Measurements from ENCODE around the gene FGD5. TPM values are rescaled to one million over a fixed set of nuclear protein-coding genes. Genes with fewer than 3 reads are reported as not detected.
A peak's percentile ranks its signal among the peaks of the same experiment; 100 is the strongest.

Gene FGD5
- total and polyA plus RNA-seq, 8 donors: 25.4 to 49.4 (median 41.7) TPM

DNA sequence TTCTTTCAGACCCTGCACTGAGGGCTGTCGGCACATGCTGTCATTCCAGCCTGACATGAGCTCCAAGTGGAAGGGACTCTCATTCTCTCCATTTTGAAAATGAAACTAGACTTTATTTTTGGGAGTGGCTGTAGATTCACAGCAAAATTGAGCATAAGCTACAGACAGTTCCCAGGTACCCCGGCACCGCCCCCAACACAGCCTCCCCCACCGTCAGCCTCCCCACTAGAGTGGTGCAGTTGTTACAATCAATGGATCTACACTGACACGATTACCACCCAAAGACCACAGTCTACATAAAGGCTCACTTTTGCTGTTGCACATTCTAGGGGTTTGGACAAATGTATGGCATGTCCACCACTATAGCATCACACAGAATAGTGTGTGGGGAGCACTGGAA is 29.5 kb upstream of the FGD5 start:
- Histone ChIP-seq H3K4me3 (no peak overlapping the region), H3K9me3 (no peaks in the 10 kb centered on the region), H3K36me3 (no peaks in the 10 kb centered on the region), H3K4me1 (peaks cover 0 to 4% of the 10 kb centered on the region in 2 donors), H3K27me3 (no peaks in the 10 kb centered on the region), H3K27ac (no peak overlapping the region)
- TF ChIP-seq, protein P1, sequence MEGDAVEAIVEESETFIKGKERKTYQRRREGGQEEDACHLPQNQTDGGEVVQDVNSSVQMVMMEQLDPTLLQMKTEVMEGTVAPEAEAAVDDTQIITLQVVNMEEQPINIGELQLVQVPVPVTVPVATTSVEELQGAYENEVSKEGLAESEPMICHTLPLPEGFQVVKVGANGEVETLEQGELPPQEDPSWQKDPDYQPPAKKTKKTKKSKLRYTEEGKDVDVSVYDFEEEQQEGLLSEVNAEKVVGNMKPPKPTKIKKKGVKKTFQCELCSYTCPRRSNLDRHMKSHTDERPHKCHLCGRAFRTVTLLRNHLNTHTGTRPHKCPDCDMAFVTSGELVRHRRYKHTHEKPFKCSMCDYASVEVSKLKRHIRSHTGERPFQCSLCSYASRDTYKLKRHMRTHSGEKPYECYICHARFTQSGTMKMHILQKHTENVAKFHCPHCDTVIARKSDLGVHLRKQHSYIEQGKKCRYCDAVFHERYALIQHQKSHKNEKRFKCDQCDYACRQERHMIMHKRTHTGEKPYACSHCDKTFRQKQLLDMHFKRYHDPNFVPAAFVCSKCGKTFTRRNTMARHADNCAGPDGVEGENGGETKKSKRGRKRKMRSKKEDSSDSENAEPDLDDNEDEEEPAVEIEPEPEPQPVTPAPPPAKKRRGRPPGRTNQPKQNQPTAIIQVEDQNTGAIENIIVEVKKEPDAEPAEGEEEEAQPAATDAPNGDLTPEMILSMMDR (IDR thresholded peaks at IDR 0.05): no peak
- intact Hi-C loops (cut with DNase I): no loop called here
- DNase-seq (no peak), ATAC-seq (no peak)

DNA sequence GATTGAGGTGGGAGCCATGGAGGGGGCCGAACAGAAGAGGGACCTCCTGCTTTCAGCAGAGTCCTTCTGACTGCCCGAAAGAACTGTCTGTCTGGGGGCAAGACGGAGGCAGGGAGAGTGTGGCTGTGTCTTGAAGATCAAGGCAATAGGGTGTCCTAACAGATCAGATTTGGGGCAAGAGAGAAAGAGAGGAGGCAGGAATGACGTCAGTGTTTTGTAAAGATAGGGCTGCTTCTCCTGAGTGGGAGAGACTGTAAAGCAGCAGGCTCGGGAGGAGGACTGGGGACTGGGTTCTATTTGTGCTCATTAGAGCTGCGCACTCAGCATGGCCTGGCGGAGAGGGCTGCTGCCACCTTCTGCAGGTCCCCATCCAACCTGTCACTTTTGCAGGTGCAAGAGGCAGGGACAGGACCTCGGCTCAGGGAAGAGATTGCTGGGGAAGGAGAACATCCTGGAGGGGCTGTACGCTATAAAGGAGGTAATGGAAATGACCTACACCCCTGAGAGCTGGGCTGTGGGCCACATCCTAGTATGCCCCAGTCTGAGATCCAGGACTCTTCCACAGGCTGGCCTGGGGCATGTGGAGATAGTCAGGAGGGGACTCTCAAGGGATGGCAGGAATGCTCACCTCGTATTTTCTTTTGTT is 29.0 kb upstream of the FGD5 start:
- no peaks in the 10 kb centered on the region for H3K36me3 ChIP-seq
- H3K4me3 ChIP-seq: no peak overlapping the region
- DNase-seq (no peak), ATAC-seq (no peak)
- no peaks in the 10 kb centered on the region for H3K27me3 ChIP-seq
- H3K4me1 ChIP-seq: peaks cover 0 to 4% of the 10 kb centered on the region in 2 donors
- H3K9me3 ChIP-seq: no peaks in the 10 kb centered on the region
- TF ChIP-seq, protein P1 (IDR thresholded peaks at IDR 0.05): no peak
- intact Hi-C loops (cut with DNase I): loop anchor here in 1 of 2 donors (5.0 kb wide), 1 partner anchor 133 kb away; no protein-coding TSS in a partner anchor
- H3K27ac ChIP-seq: no peak overlapping the region

DNA sequence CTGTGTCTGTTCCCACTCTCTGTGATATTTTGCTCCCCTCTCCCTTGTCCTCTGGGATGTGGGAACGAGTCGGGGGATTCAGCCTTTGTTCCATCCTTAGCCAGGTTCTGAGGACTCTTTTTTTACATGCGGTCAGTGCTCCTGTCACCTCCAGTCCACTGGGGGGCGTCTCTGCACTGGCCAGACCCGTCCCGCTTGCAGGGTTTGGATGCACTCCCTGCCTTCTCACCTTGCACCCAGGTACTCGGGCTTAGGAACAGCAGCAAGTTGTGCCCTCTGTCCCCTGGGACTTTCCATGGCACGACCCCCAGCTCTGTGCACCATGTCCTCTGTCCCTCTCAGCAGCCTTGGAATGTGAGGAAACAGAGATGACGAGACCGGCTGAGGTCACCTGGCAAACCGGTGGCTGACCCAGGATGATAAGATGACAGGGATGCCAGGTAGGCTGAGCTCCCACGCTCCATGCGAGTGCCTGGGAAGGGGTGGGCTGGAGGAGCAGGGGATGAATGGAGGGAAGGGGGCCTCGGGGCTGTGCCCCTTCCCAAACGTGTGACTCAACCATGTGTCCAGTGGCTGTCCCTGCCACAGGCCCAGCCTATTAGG is 27.3 kb upstream of the FGD5 start:
- Histone ChIP-seq H3K4me1 (peaks cover 0 to 4% of the 10 kb centered on the region in 2 donors), H3K27ac (no peak overlapping the region), H3K27me3 (no peaks in the 10 kb centered on the region), H3K9me3 (no peaks in the 10 kb centered on the region), H3K36me3 (no peaks in the 10 kb centered on the region), H3K4me3 (no peak overlapping the region)
- ATAC-seq: peak; percentile 87
- peak in 2 of 4 donors; percentile 54 to 71 for DNase-seq
- intact Hi-C loops (cut with DNase I): loop anchor here in 1 of 2 donors (5.0 kb wide), 1 partner anchor 131 kb away; no protein-coding TSS in a partner anchor
- TF ChIP-seq, protein P1 (IDR thresholded peaks at IDR 0.05): peak; percentile 34 to 61

DNA sequence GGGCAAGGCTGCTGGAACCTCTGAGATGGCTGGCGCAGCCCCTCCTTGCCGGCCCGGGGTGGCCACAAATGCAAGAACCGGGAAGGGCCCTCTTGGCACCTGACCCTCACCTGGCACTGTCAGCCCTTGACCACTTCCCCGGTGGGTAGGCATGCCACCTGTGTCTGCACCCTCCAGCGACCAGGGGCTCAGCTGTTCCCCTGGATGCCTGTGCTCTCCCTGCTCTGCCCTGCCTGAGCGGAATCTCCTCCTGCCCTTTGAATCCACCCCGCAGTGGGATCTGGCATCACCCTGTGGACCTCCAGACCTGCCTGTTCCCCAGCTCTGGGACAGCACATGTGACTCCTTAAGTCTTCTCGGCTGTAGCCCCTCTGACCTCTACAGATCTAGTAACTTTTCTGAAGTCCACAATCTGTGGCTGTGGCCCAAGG is 26.1 kb upstream of the FGD5 start:
- intact Hi-C loops (cut with DNase I): loop anchor here in 1 of 2 donors (5.0 kb wide), 1 partner anchor 130 kb away; no protein-coding TSS in a partner anchor
- H3K27me3 ChIP-seq: no peaks in the 10 kb centered on the region
- H3K36me3 ChIP-seq: no peaks in the 10 kb centered on the region
- TF ChIP-seq, protein P1 (IDR thresholded peaks at IDR 0.05): no peak
- H3K4me1 ChIP-seq: peaks cover 0 to 4% of the 10 kb centered on the region in 2 donors
- no peak overlapping the region for H3K4me3 ChIP-seq
- ATAC-seq (no peak), DNase-seq (peak in 1 of 4 donors; percentile 27)
- peak overlapping the region in 1 of 2 donors; percentile 57 for H3K27ac ChIP-seq
- no peaks in the 10 kb centered on the region for H3K9me3 ChIP-seq
